Hematopoietic multipotent progenitor cell treated with erythropoietin and hydrocortisone succinate and interleukin-3 and kit ligand, for 8 days (in vitro differentiated cells): ENCODE data around the gene SLC6A6.

Source experiments
- DNase-seq: peaks from one replicate; pipeline ENCODE4 v3.0.0-alpha.2; 2015

The SLC6A6 gene

GRCh38 chr3:14402304-14402811 lies at the start of gene SLC6A6:
TSS of gene SLC6A6 (plus strand) at chr3:14402606. CDS start at chr3:14443635, 41,029 bp downstream.
- peak; percentile 91 for DNase-seq

GRCh38 chr3:14353502-14353901 lies 48.9 kb upstream of the SLC6A6 start:
- DNase-seq = no peak

GRCh38 chr3:14357463-14357862 lies 44.9 kb upstream of the SLC6A6 start:
- DNase-seq = no peak

GRCh38 chr3:14358426-14359211 lies 43.8 kb upstream of the SLC6A6 start:
- no peak for DNase-seq

GRCh38 chr3:14359348-14359747 lies 43.1 kb upstream of the SLC6A6 start:
- no peak for DNase-seq

GRCh38 chr3:14360123-14360881 lies 42.1 kb upstream of the SLC6A6 start:
- no peak for DNase-seq

- no peak for DNase-seq
These were observed 41.2 kb upstream of the SLC6A6 start for GRCh38 chr3:14361068-14361677.

GRCh38 chr3:14362890-14363289 lies 39.5 kb upstream of the SLC6A6 start:
- DNase-seq = no peak

GRCh38 chr3:14363379-14363778 lies 39.0 kb upstream of the SLC6A6 start:
- no peak for DNase-seq

- DNase-seq = no peak
These were observed 38.4 kb upstream of the SLC6A6 start for GRCh38 chr3:14363991-14364390.

GRCh38 chr3:14364580-14365292 lies 37.7 kb upstream of the SLC6A6 start:
- no peak for DNase-seq

GRCh38 chr3:14366248-14366647 lies 36.2 kb upstream of the SLC6A6 start:
- no peak for DNase-seq

GRCh38 chr3:14366915-14367823 lies 35.2 kb upstream of the SLC6A6 start:
- DNase-seq = no peak

GRCh38 chr3:14368146-14368545 lies 34.3 kb upstream of the SLC6A6 start:
- no peak for DNase-seq

- DNase-seq = no peak
These were observed 33.5 kb upstream of the SLC6A6 start for GRCh38 chr3:14368885-14369284.

- no peak for DNase-seq
These were observed 32.4 kb upstream of the SLC6A6 start for GRCh38 chr3:14369675-14370669.

GRCh38 chr3:14370720-14371572 lies 31.5 kb upstream of the SLC6A6 start:
- no peak for DNase-seq

GRCh38 chr3:14371573-14372474 lies 30.6 kb upstream of the SLC6A6 start:
- DNase-seq = peak; percentile 94
